HEK293 (cell line): ENCODE results near the gene LPP.

ENCODE experiments used
- ZNF292 ChIP-seq: fragments of 450-650 bp; formaldehyde crosslinking; IDR thresholded peaks from 2 replicates; pipeline ENCODE4 v1.5.1; 2016; ENCODE audit warnings: low read depth, missing biosample characterization, missing genetic modification characterization, borderline replicate concordance
- ZNF521 ChIP-seq: fragments of 450-650 bp; formaldehyde crosslinking; IDR thresholded peaks from 2 replicates; pipeline ENCODE4 v1.5.1; 2017; ENCODE audit warnings: missing biosample characterization, mild to moderate bottlenecking, missing genetic modification characterization
- ZNF768 ChIP-seq: fragments of 450-650 bp; formaldehyde crosslinking; IDR thresholded peaks from 2 replicates; pipeline ENCODE4 v1.5.1; 2018; ENCODE audit warnings: missing biosample characterization, mild to moderate bottlenecking, missing genetic modification characterization
- ZSCAN23 ChIP-seq: fragments of 450-650 bp; formaldehyde crosslinking; IDR thresholded peaks from 2 replicates; pipeline ENCODE4 v1.5.1; 2016; ENCODE audit warnings: missing biosample characterization, missing genetic modification characterization
- TF ChIP-seq, protein P1 (sequence below): fragments of 450-650 bp; formaldehyde crosslinking; IDR thresholded peaks from 2 replicates; pipeline ENCODE4 v1.5.1; 2016; ENCODE audit warnings: missing biosample characterization, missing genetic modification characterization
- TF ChIP-seq, protein P2 (sequence below): fragments of 450-650 bp; formaldehyde crosslinking; IDR thresholded peaks from 2 replicates; pipeline ENCODE4 v1.5.1; 2016; ENCODE audit warnings: missing biosample characterization, missing genetic modification characterization

DNA sequence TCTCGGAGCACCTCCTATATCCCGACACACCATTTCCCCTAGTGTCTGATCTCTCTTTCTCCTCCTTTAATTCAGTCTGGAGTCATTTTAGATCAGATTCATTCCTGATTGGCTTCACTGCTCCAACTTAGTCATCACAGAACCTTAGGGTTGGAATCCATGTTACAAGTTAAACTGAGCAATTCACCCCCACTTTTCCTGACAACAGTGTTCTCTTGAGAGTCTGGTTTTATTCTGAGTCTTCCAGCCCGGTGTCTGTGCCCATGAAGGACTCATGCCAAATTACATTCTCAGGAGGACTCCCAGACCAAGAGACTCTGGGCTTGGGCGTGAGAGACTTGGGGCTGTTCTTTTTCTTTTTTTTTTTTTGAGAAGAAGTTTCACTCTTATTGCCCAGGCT is 57.5 kb downstream of the LPP start:
- TF ChIP-seq, protein P1, sequence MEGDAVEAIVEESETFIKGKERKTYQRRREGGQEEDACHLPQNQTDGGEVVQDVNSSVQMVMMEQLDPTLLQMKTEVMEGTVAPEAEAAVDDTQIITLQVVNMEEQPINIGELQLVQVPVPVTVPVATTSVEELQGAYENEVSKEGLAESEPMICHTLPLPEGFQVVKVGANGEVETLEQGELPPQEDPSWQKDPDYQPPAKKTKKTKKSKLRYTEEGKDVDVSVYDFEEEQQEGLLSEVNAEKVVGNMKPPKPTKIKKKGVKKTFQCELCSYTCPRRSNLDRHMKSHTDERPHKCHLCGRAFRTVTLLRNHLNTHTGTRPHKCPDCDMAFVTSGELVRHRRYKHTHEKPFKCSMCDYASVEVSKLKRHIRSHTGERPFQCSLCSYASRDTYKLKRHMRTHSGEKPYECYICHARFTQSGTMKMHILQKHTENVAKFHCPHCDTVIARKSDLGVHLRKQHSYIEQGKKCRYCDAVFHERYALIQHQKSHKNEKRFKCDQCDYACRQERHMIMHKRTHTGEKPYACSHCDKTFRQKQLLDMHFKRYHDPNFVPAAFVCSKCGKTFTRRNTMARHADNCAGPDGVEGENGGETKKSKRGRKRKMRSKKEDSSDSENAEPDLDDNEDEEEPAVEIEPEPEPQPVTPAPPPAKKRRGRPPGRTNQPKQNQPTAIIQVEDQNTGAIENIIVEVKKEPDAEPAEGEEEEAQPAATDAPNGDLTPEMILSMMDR (tag by site-specific recombination), result no peak
- TF ChIP-seq ZSCAN23 (no peak), ZNF768 (tag by site-specific recombination) (no peak), ZNF521 (tag by site-specific recombination) (no peak), ZNF292 (no peak)
- TF ChIP-seq, protein P2, sequence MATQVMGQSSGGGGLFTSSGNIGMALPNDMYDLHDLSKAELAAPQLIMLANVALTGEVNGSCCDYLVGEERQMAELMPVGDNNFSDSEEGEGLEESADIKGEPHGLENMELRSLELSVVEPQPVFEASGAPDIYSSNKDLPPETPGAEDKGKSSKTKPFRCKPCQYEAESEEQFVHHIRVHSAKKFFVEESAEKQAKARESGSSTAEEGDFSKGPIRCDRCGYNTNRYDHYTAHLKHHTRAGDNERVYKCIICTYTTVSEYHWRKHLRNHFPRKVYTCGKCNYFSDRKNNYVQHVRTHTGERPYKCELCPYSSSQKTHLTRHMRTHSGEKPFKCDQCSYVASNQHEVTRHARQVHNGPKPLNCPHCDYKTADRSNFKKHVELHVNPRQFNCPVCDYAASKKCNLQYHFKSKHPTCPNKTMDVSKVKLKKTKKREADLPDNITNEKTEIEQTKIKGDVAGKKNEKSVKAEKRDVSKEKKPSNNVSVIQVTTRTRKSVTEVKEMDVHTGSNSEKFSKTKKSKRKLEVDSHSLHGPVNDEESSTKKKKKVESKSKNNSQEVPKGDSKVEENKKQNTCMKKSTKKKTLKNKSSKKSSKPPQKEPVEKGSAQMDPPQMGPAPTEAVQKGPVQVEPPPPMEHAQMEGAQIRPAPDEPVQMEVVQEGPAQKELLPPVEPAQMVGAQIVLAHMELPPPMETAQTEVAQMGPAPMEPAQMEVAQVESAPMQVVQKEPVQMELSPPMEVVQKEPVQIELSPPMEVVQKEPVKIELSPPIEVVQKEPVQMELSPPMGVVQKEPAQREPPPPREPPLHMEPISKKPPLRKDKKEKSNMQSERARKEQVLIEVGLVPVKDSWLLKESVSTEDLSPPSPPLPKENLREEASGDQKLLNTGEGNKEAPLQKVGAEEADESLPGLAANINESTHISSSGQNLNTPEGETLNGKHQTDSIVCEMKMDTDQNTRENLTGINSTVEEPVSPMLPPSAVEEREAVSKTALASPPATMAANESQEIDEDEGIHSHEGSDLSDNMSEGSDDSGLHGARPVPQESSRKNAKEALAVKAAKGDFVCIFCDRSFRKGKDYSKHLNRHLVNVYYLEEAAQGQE (tag by site-specific recombination), result no peak
